ACC112 (cell line): Measurements from ENCODE around the gene KDR.

ENCODE experiments used
- H2AFZ ChIP-seq: fragments of 200-600 bp; sonication (generic); one replicate; pipeline ENCODE4 v1.6.0; 2017; ENCODE audit warnings: antibody characterized with exemption, low read length; ENCODE audit not compliant: unreplicated experiment
- H3K27ac ChIP-seq: fragments of 200-600 bp; sonication (generic); 2 replicates; pipeline ENCODE4 v1.5.1; 2014; ENCODE audit warnings: low read depth, mild to moderate bottlenecking, antibody characterized with exemption, low read length, moderate library complexity
- H3K27me3 ChIP-seq: fragments of 200-600 bp; sonication (generic); 2 replicates; pipeline ENCODE4 v1.6.1; 2014; ENCODE audit warnings: mild to moderate bottlenecking, antibody characterized with exemption, low read length, moderate library complexity, mixed read lengths; ENCODE audit not compliant: insufficient read depth
- H3K36me3 ChIP-seq: fragments of 200-600 bp; sonication (generic); 2 replicates; pipeline ENCODE4 v1.6.1; 2016; ENCODE audit warnings: mild to moderate bottlenecking, antibody characterized with exemption, low read length, moderate library complexity, mixed read lengths; ENCODE audit not compliant: insufficient read depth
- H3K4me1 ChIP-seq: fragments of 200-600 bp; sonication (generic); one replicate; pipeline ENCODE4 v1.6.1; 2016; ENCODE audit warnings: low read length, mixed read lengths; ENCODE audit not compliant: insufficient read depth, unreplicated experiment, control insufficient read depth
- H3K4me3 ChIP-seq: fragments of 200-600 bp; sonication (generic); 2 replicates; pipeline ENCODE4 v1.5.1; 2014; ENCODE audit warnings: mild to moderate bottlenecking, low read depth, low read length
- H3K79me2 ChIP-seq: fragments of 200-600 bp; sonication (generic); one replicate; pipeline ENCODE4 v1.6.0; 2016; ENCODE audit warnings: low read length; ENCODE audit not compliant: control insufficient read depth, unreplicated experiment, insufficient read depth

The KDR gene

GRCh38 chr4:55068522-55068921 lies 56.9 kb downstream of the KDR start:
- Histone ChIP-seq H3K4me3 (no peak overlapping the region), H3K4me1 (no peaks in the 10 kb centered on the region), H2AFZ (no peak overlapping the region), H3K36me3 (no peaks in the 10 kb centered on the region), H3K27ac (no peak overlapping the region), H3K79me2 (no peaks in the 10 kb centered on the region), H3K27me3 (no peaks in the 10 kb centered on the region)

- H3K4me1 ChIP-seq = no peaks in the 10 kb centered on the region
- no peaks in the 10 kb centered on the region for H3K36me3 ChIP-seq
- no peaks in the 10 kb centered on the region for H3K27me3 ChIP-seq
- H3K79me2 ChIP-seq = no peaks in the 10 kb centered on the region
- H3K27ac ChIP-seq = no peak overlapping the region
- no peak overlapping the region for H2AFZ ChIP-seq
- H3K4me3 ChIP-seq = no peak overlapping the region
These were observed 59.4 kb downstream of the KDR start for GRCh38 chr4:55066018-55066417.

- no peaks in the 10 kb centered on the region for H3K36me3 ChIP-seq
- no peak overlapping the region for H3K4me3 ChIP-seq
- H3K27me3 ChIP-seq = peaks cover 13% of the 10 kb centered on the region; the same call in 1 of the 2 replicates
- no peaks in the 10 kb centered on the region for H3K4me1 ChIP-seq
- no peak overlapping the region for H2AFZ ChIP-seq
- H3K27ac ChIP-seq = no peak overlapping the region
- H3K79me2 ChIP-seq = no peaks in the 10 kb centered on the region
These were observed 69.9 kb downstream of the KDR start for GRCh38 chr4:55055529-55055928.

- H2AFZ ChIP-seq = no peak overlapping the region
- H3K27me3 ChIP-seq = peaks cover 13% of the 10 kb centered on the region; the same call in 1 of the 2 replicates
- no peak overlapping the region for H3K4me3 ChIP-seq
- no peaks in the 10 kb centered on the region for H3K79me2 ChIP-seq
- H3K4me1 ChIP-seq = no peaks in the 10 kb centered on the region
- no peak overlapping the region for H3K27ac ChIP-seq
- H3K36me3 ChIP-seq = no peaks in the 10 kb centered on the region
These were observed 73.9 kb downstream of the KDR start for GRCh38 chr4:55051532-55051931.

GRCh38 chr4:55050418-55050950 lies 74.9 kb downstream of the KDR start:
- Histone ChIP-seq H2AFZ (no peak overlapping the region), H3K27ac (no peak overlapping the region), H3K4me3 (no peak overlapping the region), H3K36me3 (no peaks in the 10 kb centered on the region), H3K4me1 (no peaks in the 10 kb centered on the region), H3K27me3 (peaks cover 13% of the 10 kb centered on the region; the same call in 1 of the 2 replicates), H3K79me2 (no peaks in the 10 kb centered on the region)

GRCh38 chr4:55038176-55038890 lies 87.1 kb downstream of the KDR start:
- no peak overlapping the region for H3K27ac ChIP-seq
- no peaks in the 10 kb centered on the region for H3K79me2 ChIP-seq
- H3K36me3 ChIP-seq = no peaks in the 10 kb centered on the region

GRCh38 chr4:55037728-55038127 lies 87.7 kb downstream of the KDR start:
- no peaks in the 10 kb centered on the region for H3K79me2 ChIP-seq
- no peak overlapping the region for H2AFZ ChIP-seq
- peak overlapping the region; percentile 48; the same call in 1 of the 2 replicates for H3K4me3 ChIP-seq
- H3K27me3 ChIP-seq = no peaks in the 10 kb centered on the region
- no peaks in the 10 kb centered on the region for H3K36me3 ChIP-seq
- H3K4me1 ChIP-seq = peaks cover 55% of the 10 kb centered on the region
- H3K27ac ChIP-seq = no peak overlapping the region

More at GRCh38 chr4:55038176-55038890, 87.1 kb downstream of the KDR start:
- H3K27me3 ChIP-seq = no peaks in the 10 kb centered on the region
- peak overlapping the region; percentile 48; the same call in 1 of the 2 replicates for H3K4me3 ChIP-seq
- H2AFZ ChIP-seq = no peak overlapping the region
- H3K4me1 ChIP-seq = peaks cover 49% of the 10 kb centered on the region

GRCh38 chr4:55036405-55036804 lies 89.0 kb downstream of the KDR start:
- no peak overlapping the region for H3K27ac ChIP-seq
- H3K4me1 ChIP-seq = peaks cover 55% of the 10 kb centered on the region
- H3K4me3 ChIP-seq = no peak overlapping the region
- H3K36me3 ChIP-seq = no peaks in the 10 kb centered on the region
- no peaks in the 10 kb centered on the region for H3K27me3 ChIP-seq
- no peak overlapping the region for H2AFZ ChIP-seq
- H3K79me2 ChIP-seq = no peaks in the 10 kb centered on the region

- Histone ChIP-seq H2AFZ (no peak overlapping the region), H3K27ac (no peak overlapping the region), H3K4me3 (no peak overlapping the region), H3K36me3 (no peaks in the 10 kb centered on the region), H3K4me1 (peaks cover 55% of the 10 kb centered on the region), H3K27me3 (no peaks in the 10 kb centered on the region), H3K79me2 (no peaks in the 10 kb centered on the region)
These were observed 89.5 kb downstream of the KDR start for GRCh38 chr4:55035892-55036291.

GRCh38 chr4:55033296-55033695 lies 92.1 kb downstream of the KDR start:
- no peak overlapping the region for H3K4me3 ChIP-seq
- H3K36me3 ChIP-seq = no peaks in the 10 kb centered on the region
- H3K4me1 ChIP-seq = peaks cover 50% of the 10 kb centered on the region
- no peaks in the 10 kb centered on the region for H3K79me2 ChIP-seq
- H3K27me3 ChIP-seq = no peaks in the 10 kb centered on the region
- H3K27ac ChIP-seq = no peak overlapping the region
- H2AFZ ChIP-seq = peak overlapping the region; percentile 4

- Histone ChIP-seq H2AFZ (no peak overlapping the region), H3K27me3 (no peaks in the 10 kb centered on the region), H3K79me2 (no peaks in the 10 kb centered on the region), H3K4me1 (peaks cover 45% of the 10 kb centered on the region), H3K36me3 (no peaks in the 10 kb centered on the region), H3K27ac (no peak overlapping the region), H3K4me3 (no peak overlapping the region)
These were observed 92.6 kb downstream of the KDR start for GRCh38 chr4:55032788-55033187.
